ENCODE measurements around the gene ASTL.

ASTL gene

DNA sequence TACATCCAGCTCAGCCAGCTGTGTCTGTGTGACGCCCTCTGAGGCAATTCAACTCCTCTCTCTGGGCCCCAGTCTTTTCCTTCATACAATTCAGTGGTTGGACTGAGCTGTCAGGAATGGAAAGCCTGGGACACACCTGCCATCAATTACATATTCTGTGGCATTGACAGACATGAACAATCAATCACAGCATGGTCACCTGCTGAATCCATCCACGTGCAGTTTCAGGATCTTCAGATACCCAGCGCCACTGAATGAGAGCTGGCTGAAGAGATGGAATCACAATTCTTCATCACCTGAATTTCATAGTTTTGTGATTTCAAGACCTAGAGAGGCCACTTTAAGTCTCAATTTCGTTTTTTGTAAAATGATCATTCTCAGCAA lies 27.1 kb downstream of the ASTL start:
- DNase-seq: no peak

- no peak for DNase-seq
Measured at GRCh38 chr2:96110621-96111256, 27.6 kb downstream of the ASTL start.

- no peak for DNase-seq
Measured at GRCh38 chr2:96109931-96110511, 28.3 kb downstream of the ASTL start.

GRCh38 chr2:96109361-96109680 lies 29.0 kb downstream of the ASTL start:
- DNase-seq: no peak

- no peak for DNase-seq
Measured at GRCh38 chr2:96108541-96109360, 29.6 kb downstream of the ASTL start.

GRCh38 chr2:96108151-96108540 lies 30.2 kb downstream of the ASTL start:
- no peak for DNase-seq

GRCh38 chr2:96107708-96108065 lies 30.6 kb downstream of the ASTL start:
- DNase-seq: no peak

DNA sequence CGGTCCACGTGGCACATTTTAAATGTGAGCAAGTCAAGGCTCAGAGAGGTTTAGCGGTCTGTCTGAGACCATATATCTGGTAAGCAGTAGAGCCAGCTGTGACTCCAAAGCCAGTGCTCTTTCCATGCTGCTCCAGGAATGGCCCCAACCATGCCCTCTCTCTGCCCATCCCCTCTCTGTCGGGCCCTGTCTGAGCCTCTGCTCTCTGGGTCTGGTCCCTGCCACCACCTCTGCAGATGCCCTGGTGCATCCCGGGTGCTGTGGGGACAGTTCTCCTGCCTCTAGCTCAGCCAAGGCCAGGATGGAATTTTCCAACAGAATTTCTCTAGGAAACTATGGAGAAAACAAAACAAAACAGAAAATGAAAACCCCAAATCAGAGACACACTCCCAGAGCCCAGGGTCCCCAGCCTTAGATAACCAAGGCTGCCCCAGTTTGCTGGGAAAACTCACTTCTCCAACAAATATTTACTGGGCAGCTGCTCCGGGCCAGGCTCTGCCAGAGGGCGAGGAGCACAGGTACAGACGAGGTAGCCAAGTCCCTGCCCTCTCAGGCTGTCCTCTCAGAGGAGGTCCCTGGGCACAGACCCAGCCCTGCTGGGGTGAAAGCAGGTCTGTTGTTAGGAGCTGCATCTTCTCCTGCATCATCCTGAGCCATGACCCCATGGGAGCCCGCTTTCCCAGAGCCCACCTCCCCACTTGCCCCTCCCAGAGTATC lies 31.2 kb downstream of the ASTL start:
- no peak for DNase-seq

- no peak for DNase-seq
Measured at GRCh38 chr2:96105994-96106715, 32.1 kb downstream of the ASTL start.

- DNase-seq: no peak
Measured at GRCh38 chr2:96105152-96105915, 33.0 kb downstream of the ASTL start.

GRCh38 chr2:96104487-96104861 lies 33.8 kb downstream of the ASTL start:
- DNase-seq: no peak

- DNase-seq: no peak
Measured at GRCh38 chr2:96103761-96104486, 34.4 kb downstream of the ASTL start.

- no peak for DNase-seq
Measured at GRCh38 chr2:96103187-96103601, 35.1 kb downstream of the ASTL start.

- no peak for DNase-seq
Measured at GRCh38 chr2:96102596-96103186, 35.6 kb downstream of the ASTL start.

- no peak for DNase-seq
Measured at GRCh38 chr2:96100893-96101304, 37.4 kb downstream of the ASTL start.

GRCh38 chr2:96099861-96100798 lies 38.2 kb downstream of the ASTL start:
- no peak for DNase-seq

- no peak for DNase-seq
Measured at GRCh38 chr2:96098900-96099590, 39.3 kb downstream of the ASTL start.

DNA sequence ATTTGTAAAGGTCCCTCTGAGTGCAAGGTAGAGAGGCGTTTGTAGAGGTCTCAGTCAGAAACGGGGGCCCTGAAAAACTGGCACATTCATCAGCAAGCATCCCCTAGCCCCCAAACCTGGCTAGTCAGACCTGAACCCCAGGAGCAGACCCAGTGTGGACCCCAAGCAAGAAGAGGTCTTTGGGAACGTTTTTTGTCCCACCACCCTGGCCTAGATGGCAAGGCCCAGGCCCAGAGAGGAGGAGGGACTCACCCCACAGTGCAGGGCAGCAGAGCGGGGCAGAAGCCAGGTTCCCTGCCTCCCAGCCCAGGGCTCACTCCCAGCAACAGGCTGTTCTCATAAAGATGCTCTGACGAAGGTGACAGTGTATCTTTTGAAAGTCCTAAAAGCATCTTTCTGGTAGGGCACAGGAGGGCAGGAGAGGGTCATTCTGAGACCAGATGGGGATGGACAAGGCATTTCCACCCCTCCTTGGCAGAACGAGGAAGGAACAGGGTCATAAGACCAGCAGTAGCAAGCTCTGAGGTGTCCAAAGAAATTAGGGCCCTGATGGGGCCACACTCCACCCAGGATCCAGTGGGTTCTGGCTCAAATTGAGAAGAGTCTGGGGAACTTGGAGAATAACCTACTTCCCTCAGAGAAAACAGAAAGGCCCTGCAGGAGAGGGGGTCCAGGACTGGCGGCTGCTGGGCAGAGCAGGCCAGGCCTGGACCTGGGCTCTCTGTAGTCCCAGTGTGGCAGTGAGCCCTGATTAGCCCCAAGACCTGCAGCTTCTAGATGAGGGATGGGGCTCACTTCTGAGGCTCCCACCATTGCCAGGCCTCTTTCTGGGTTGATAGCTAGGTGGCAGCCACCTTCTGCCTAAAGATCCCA lies 40.1 kb downstream of the ASTL start:
- no peak for DNase-seq
